ENCODE data around the gene ARSJ.

DNA sequence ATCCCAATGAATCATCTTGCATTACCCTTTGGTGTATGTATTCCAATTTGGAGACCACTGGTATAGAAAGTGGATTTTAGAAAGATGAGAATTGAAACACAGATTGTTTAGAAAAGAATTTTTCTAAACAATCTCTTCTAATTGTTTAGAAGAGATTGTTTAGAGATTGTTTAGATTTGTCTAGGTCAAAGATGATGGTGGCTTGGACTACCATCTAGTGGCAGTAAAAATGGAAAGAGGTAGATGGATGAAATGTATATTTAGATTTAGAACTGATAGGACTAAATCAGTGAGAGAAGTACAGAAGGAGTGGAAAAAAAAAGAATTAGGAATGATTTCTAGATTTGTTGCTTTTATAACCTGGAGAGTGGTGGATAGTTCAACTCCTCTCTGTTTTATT, 70.6 kb downstream of the ARSJ start:
- TF ChIP-seq, protein P1, sequence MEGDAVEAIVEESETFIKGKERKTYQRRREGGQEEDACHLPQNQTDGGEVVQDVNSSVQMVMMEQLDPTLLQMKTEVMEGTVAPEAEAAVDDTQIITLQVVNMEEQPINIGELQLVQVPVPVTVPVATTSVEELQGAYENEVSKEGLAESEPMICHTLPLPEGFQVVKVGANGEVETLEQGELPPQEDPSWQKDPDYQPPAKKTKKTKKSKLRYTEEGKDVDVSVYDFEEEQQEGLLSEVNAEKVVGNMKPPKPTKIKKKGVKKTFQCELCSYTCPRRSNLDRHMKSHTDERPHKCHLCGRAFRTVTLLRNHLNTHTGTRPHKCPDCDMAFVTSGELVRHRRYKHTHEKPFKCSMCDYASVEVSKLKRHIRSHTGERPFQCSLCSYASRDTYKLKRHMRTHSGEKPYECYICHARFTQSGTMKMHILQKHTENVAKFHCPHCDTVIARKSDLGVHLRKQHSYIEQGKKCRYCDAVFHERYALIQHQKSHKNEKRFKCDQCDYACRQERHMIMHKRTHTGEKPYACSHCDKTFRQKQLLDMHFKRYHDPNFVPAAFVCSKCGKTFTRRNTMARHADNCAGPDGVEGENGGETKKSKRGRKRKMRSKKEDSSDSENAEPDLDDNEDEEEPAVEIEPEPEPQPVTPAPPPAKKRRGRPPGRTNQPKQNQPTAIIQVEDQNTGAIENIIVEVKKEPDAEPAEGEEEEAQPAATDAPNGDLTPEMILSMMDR (conservative IDR thresholded peaks at IDR 0.05; ENCODE audit: low read depth in 2 of 2) = no peak; a peak in 1 of 4 replicates
- TF ChIP-seq CREB1 (CRISPR knock-in tag; IDR thresholded peaks at IDR 0.05; ENCODE audit: low read depth) (no peak), POLR2AphosphoS5 (IDR thresholded peaks at IDR 0.05; ENCODE audit: low read depth) (no peak), ZNF331 (CRISPR knock-in tag; IDR thresholded peaks at IDR 0.05; ENCODE audit: low read depth) (no peak), EZH2phosphoT487 (IDR thresholded peaks at IDR 0.05; ENCODE audit: unreplicated experiment) (no peak), EZH2 (IDR thresholded peaks at IDR 0.05; ENCODE audit: low read depth, unreplicated experiment) (no peak), JUNB (IDR thresholded peaks at IDR 0.05; ENCODE audit: unreplicated experiment) (no peak)
- TF ChIP-seq, protein P2, sequence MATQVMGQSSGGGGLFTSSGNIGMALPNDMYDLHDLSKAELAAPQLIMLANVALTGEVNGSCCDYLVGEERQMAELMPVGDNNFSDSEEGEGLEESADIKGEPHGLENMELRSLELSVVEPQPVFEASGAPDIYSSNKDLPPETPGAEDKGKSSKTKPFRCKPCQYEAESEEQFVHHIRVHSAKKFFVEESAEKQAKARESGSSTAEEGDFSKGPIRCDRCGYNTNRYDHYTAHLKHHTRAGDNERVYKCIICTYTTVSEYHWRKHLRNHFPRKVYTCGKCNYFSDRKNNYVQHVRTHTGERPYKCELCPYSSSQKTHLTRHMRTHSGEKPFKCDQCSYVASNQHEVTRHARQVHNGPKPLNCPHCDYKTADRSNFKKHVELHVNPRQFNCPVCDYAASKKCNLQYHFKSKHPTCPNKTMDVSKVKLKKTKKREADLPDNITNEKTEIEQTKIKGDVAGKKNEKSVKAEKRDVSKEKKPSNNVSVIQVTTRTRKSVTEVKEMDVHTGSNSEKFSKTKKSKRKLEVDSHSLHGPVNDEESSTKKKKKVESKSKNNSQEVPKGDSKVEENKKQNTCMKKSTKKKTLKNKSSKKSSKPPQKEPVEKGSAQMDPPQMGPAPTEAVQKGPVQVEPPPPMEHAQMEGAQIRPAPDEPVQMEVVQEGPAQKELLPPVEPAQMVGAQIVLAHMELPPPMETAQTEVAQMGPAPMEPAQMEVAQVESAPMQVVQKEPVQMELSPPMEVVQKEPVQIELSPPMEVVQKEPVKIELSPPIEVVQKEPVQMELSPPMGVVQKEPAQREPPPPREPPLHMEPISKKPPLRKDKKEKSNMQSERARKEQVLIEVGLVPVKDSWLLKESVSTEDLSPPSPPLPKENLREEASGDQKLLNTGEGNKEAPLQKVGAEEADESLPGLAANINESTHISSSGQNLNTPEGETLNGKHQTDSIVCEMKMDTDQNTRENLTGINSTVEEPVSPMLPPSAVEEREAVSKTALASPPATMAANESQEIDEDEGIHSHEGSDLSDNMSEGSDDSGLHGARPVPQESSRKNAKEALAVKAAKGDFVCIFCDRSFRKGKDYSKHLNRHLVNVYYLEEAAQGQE (IDR thresholded peaks at IDR 0.05; ENCODE audit: unreplicated experiment) = no peak

All from GM23338 (cell line).